HepG2 (cell line): ENCODE results near the gene P2RY11. TPM values are rescaled to one million over a fixed set of nuclear protein-coding genes. Genes with fewer than 3 reads are reported as not detected.

Experiments used
- ATAC-seq: fragments of 200-7000 bp; cut with Tn5 transposase; 3 replicates; pipeline ENCODE4 v1.9.1; 2020; ENCODE audit warnings: mild to moderate bottlenecking, moderate library complexity
- Bru-seq: library from RNA; stranded (reverse); fragments of 400-500 nt; gene quantifications from one replicate; lab custom pipeline; 2021; lab: Mats Ljungman, UMichigan
- BruChase-seq, 2 experiments: library from RNA; stranded (reverse); fragments of 400-500 nt; gene quantifications; one replicate each; lab custom pipeline; 2021; lab: Mats Ljungman, UMichigan
- BruUV-seq: library from RNA; stranded (reverse); fragments of 400-500 nt; replicated peaks from 2 replicates; lab custom pipeline; 2021; lab: Mats Ljungman, UMichigan
- CTCF ChIA-PET: fragments of 300-600 bp; formaldehyde crosslinking; extraction: SDS; loops from one replicate; lab custom pipeline; 2021; ENCODE audit warnings: low total read pairs, inconsistent platforms, low intra/inter-chr PET ratio; lab: Yijun Ruan, JAX
- POLR2A ChIA-PET: fragments of 350-600 bp; sonication (Branson Sonifier 250); formaldehyde crosslinking; loops from one replicate; lab custom pipeline; 2020; ENCODE audit warnings: antibody characterized with exemption, inconsistent platforms; lab: Yijun Ruan, JAX
- DNase-seq: peaks from one replicate; pipeline ENCODE4 v3.0.0-alpha.2; 2015; ENCODE audit warnings: low spot score
- FAIRE-seq: peaks from 3 replicates; lab custom pipeline; 2011; peaks lifted over from hg19 to GRCh38; lab: Jason Lieb, UNC
- H2AFZ ChIP-seq: one replicate; pipeline ENCODE4 v1.6.1; 2011; ENCODE audit warnings: low read length, inconsistent platforms
- H3K27ac ChIP-seq: fragments of 300-600 bp; 3 replicates; pipeline ENCODE4 v1.8.0; 2011; ENCODE audit warnings: mixed run types, mild to moderate bottlenecking, mixed read lengths, low read length, inconsistent platforms; ENCODE audit not compliant: insufficient read depth; ENCODE audit errors: extremely low read length
- H3K27me3 ChIP-seq, 2 experiments: fragments of 200-600 bp in 1 of 2; 2 replicates in 1 of 2; 3 replicates in 1 of 2; pipeline versions ENCODE4 v1.6.0 to v1.8.0; 2011; ENCODE audit warnings: low read length in 2 of 2, mild to moderate bottlenecking in 2 of 2, moderate library complexity in 2 of 2, inconsistent platforms in 1 of 2; ENCODE audit not compliant: insufficient read depth in 2 of 2, control insufficient read depth in 1 of 2
- H3K36me3 ChIP-seq, 2 experiments: fragments of 200-600 bp in 1 of 2; replicated peaks in 1 of 2; 2 replicates in 1 of 2; 3 replicates in 1 of 2; pipeline versions ENCODE4 v1.5.1 to v1.8.0; 2011; ENCODE audit warnings: low read length in 2 of 2, inconsistent platforms in 1 of 2; ENCODE audit not compliant: insufficient read depth in 2 of 2, control insufficient read depth in 1 of 2
- H3K4me1 ChIP-seq: 2 replicates; pipeline ENCODE4 v1.5.1; 2012; ENCODE audit warnings: low read length, inconsistent platforms; ENCODE audit not compliant: insufficient read depth
- H3K4me2 ChIP-seq: 2 replicates; pipeline ENCODE4 v1.6.0; 2011; ENCODE audit warnings: low read depth, low read length, inconsistent platforms
- H3K4me3 ChIP-seq, 3 experiments: fragments of 200-600 bp in 1 of 3; sonication (generic), shearing (Covaris generic) in 1 of 3; replicated peaks in 1 of 3; 2 replicates each; pipeline ENCODE4 v1.5.1; 2011 to 2016; ENCODE audit warnings: low read length in 3 of 3, inconsistent platforms in 2 of 3, low read depth in 2 of 3, mild to moderate bottlenecking in 2 of 3, control low read depth in 1 of 3, mixed read lengths in 1 of 3; ENCODE audit not compliant: insufficient read depth in 1 of 3
- H3K79me2 ChIP-seq: one replicate; pipeline ENCODE4 v1.6.1; 2011; ENCODE audit warnings: low read length, inconsistent platforms; ENCODE audit not compliant: insufficient read depth
- H3K9ac ChIP-seq: 2 replicates; pipeline ENCODE4 v1.6.0; 2011; ENCODE audit warnings: mild to moderate bottlenecking, low read depth, low read length, inconsistent platforms; ENCODE audit not compliant: insufficient read depth
- H3K9me3 ChIP-seq: 2 replicates; pipeline ENCODE4 v1.5.1; 2012; ENCODE audit warnings: mild to moderate bottlenecking, low read length
- H4K20me1 ChIP-seq: 2 replicates; pipeline ENCODE4 v1.6.0; 2011; ENCODE audit warnings: inconsistent platforms, mild to moderate bottlenecking, low read length, moderate library complexity; ENCODE audit not compliant: insufficient read depth
- FOXK2 ChIP-seq: fragments of 450-650 bp; IDR thresholded peaks from 2 replicates; pipeline ENCODE4 v1.6.1; 2016
- MIXL1 ChIP-seq: IDR thresholded peaks from 2 replicates; pipeline ENCODE4 v1.6.1; 2016
- MTA1 ChIP-seq: sonication (generic); formaldehyde crosslinking; IDR thresholded peaks from 2 replicates; pipeline ENCODE4 v1.4.0; 2020; ENCODE audit warnings: missing genetic modification reagents, mild to moderate bottlenecking, borderline replicate concordance
- PAWR ChIP-seq: sonication (generic); formaldehyde crosslinking; IDR thresholded peaks from 2 replicates; pipeline ENCODE4 v1.4.0; 2020; ENCODE audit warnings: missing genetic modification reagents, mild to moderate bottlenecking, borderline replicate concordance
- REPIN1 ChIP-seq: sonication (generic); formaldehyde crosslinking; IDR thresholded peaks from 2 replicates; pipeline ENCODE4 v1.8.0; 2022; ENCODE audit warnings: missing genetic modification reagents, low read depth, mild to moderate bottlenecking, borderline replicate concordance
- RFXANK ChIP-seq: IDR thresholded peaks from 2 replicates; pipeline ENCODE4 v1.6.1; 2016
- SIX1 ChIP-seq: sonication (generic); formaldehyde crosslinking; IDR thresholded peaks from 2 replicates; pipeline ENCODE4 v1.4.0; 2020; ENCODE audit warnings: missing genetic modification reagents, borderline replicate concordance
- ZMYM4 ChIP-seq: sonication (generic); formaldehyde crosslinking; IDR thresholded peaks from 2 replicates; pipeline ENCODE4 v1.8.1; 2023; ENCODE audit warnings: mild to moderate bottlenecking, missing genetic modification reagents
- ZNF207 ChIP-seq: fragments of 450-650 bp; IDR thresholded peaks from 2 replicates; pipeline ENCODE4 v1.6.1; 2016; ENCODE audit warnings: antibody characterized with exemption, borderline replicate concordance
- ZNF496 ChIP-seq: sonication (generic); formaldehyde crosslinking; IDR thresholded peaks from 2 replicates; pipeline ENCODE4 v1.8.1; 2023; ENCODE audit warnings: mild to moderate bottlenecking, moderate library complexity, missing genetic modification reagents; ENCODE audit not compliant: insufficient replicate concordance
- ZNF512B ChIP-seq: sonication (generic); formaldehyde crosslinking; IDR thresholded peaks from 2 replicates; pipeline ENCODE4 v1.5.1; 2020; ENCODE audit warnings: missing genetic modification reagents, mild to moderate bottlenecking, borderline replicate concordance
- WGBS: methylation state at CpG from one replicate; pipeline ENCODE4 v1.1.6; 2017; ENCODE audit warnings: low lambda C conversion rate; 5-methylcytosine and 5-hydroxymethylcytosine counted together
- in situ Hi-C: cut with HindIII; loops from 2 replicates; pipeline ENCODE4 v1.10.0; 2017; ENCODE audit warnings: low pct_unique_long_range_greater_than_20kb; ENCODE audit not compliant: extremely low pct_ligation_motif_present
- intact Hi-C: fragments of 100-400 bp; cut with micrococcal nuclease; formaldehyde crosslinking; loops from one replicate; pipeline ENCODE4 v1.10.0; 2022; ENCODE audit not compliant: unreplicated experiment
- long read RNA-seq, 2 experiments: library from RNA in 1 of 2; library from polyadenylated mRNA in 1 of 2; stranded (forward) in 1 of 2; unstranded in 1 of 2; transcript quantifications; one replicate each; pipeline ENCODE4 v2.0.0, GENCODE V29; 2019 to 2022
- polyA minus RNA-seq, 3 experiments: library from RNA; depleted of rRNA, polyadenylated mRNA; stranded (reverse); fragments of >200 nt; gene quantifications; 2 replicates each; pipeline ENCODE4 v1.2.3, GENCODE V29; 2011; ENCODE audit warnings: low replicate concordance in 1 of 3
- polyA plus RNA-seq, 8 experiments: library from polyadenylated mRNA; depleted of rRNA in 3 of 8; stranded (reverse) in 7 of 8; unstranded in 1 of 8; fragments of >200 nt; fragmentation: Illumina TruSeq in 4 of 8; extraction: Trizol in 4 of 8; gene quantifications; 2 replicates each; pipeline versions ENCODE4 v1.2.1 to v1.2.3, GENCODE V29; 2011 to 2016; ENCODE audit warnings: low read depth in 4 of 8, missing spikeins in 1 of 8, mixed read lengths in 1 of 8; ENCODE audit not compliant: insufficient read depth in 1 of 8
- total RNA-seq, 5 experiments: library from RNA; depleted of rRNA; stranded (reverse); fragments of >200 nt; fragmentation: Illumina TruSeq; extraction: Trizol; gene quantifications; 2 replicates each; pipeline ENCODE4 v1.2.3, GENCODE V29; 2016; ENCODE audit warnings: low read depth in 1 of 5
- TF ChIP-seq, protein P1 (sequence below): sonication (generic); formaldehyde crosslinking; IDR thresholded peaks from 2 replicates; pipeline ENCODE4 v1.5.0; 2020; ENCODE audit warnings: missing genetic modification reagents
- TF ChIP-seq, protein P2 (sequence below): sonication (generic); formaldehyde crosslinking; IDR thresholded peaks from 2 replicates; pipeline ENCODE4 v1.4.0; 2020; ENCODE audit warnings: missing genetic modification reagents, mild to moderate bottlenecking, borderline replicate concordance

Gene P2RY11
- total RNA-seq (2016; rRNA removed; fragmentation: Illumina TruSeq; extraction: Trizol) (1.5 and 4.0 TPM in 2 replicates), polyA plus RNA-seq (2011; rRNA removed) (7.8 and 13.2 TPM in 2 replicates), polyA minus RNA-seq (2011; rRNA and poly(A)+ RNA removed; ENCODE audit: low replicate concordance) (18.1 and 21.5 TPM in 2 replicates), Bru-seq, nascent RNA (percentile 66 among the genes with signal in this experiment), BruChase-seq, experiment 1, labeled RNA remaining after a 6-hour chase (percentile 93 among the genes with signal in this experiment), BruChase-seq, experiment 2, labeled RNA remaining after a 2-hour chase (percentile 86 among the genes with signal in this experiment)
- total RNA-seq (2016; cell fraction: cytosol; rRNA removed; fragmentation: Illumina TruSeq; extraction: Trizol; ENCODE audit: low read depth) = 0.44 and 0.51 TPM in 2 replicates
- total RNA-seq (2016; cell fraction: insoluble cytoplasmic fraction; rRNA removed; fragmentation: Illumina TruSeq; extraction: Trizol) = 1.2 and 3.7 TPM in 2 replicates
- 1.00 and 1.3 TPM in 2 replicates for total RNA-seq (2016; cell fraction: membrane; rRNA removed; fragmentation: Illumina TruSeq; extraction: Trizol)
- 3.5 and 5.0 TPM in 2 replicates for total RNA-seq (2016; cell fraction: nucleus; rRNA removed; fragmentation: Illumina TruSeq; extraction: Trizol)
- polyA plus RNA-seq (2011; cell fraction: cytosol; rRNA removed) = 3.7 and 6.4 TPM in 2 replicates
- 54.8 and 89.7 TPM in 2 replicates for polyA plus RNA-seq (2011; cell fraction: nucleus; rRNA removed)
- polyA plus RNA-seq (2012) = 9.0 and 12.8 TPM in 2 replicates
- 0.51 and 0.64 TPM in 2 replicates for polyA plus RNA-seq (2016; cell fraction: cytosol; fragmentation: Illumina TruSeq; extraction: Trizol; ENCODE audit: low read depth)
- 2.7 and 3.1 TPM in 2 replicates for polyA plus RNA-seq (2016; cell fraction: insoluble cytoplasmic fraction; fragmentation: Illumina TruSeq; extraction: Trizol; ENCODE audit: low read depth)
- 0.66 and 0.74 TPM in 2 replicates for polyA plus RNA-seq (2016; cell fraction: membrane; fragmentation: Illumina TruSeq; extraction: Trizol; ENCODE audit: low read depth)
- polyA plus RNA-seq (2016; cell fraction: nucleus; fragmentation: Illumina TruSeq; extraction: Trizol; ENCODE audit: insufficient read depth, low read depth) = 26.8 and 36.2 TPM in 2 replicates
- polyA minus RNA-seq (2011; cell fraction: cytosol; rRNA and poly(A)+ RNA removed) = 5.4 and 5.5 TPM in 2 replicates
- 8.0 and 12.6 TPM in 2 replicates for polyA minus RNA-seq (2011; cell fraction: nucleus; rRNA and poly(A)+ RNA removed)
- long read RNA-seq, experiment 1, partial matches to known transcripts = 1 of 1 reads
- long read RNA-seq, experiment 1, other reads (novel, unspliced or antisense) = 0 of 1 reads
- long read RNA-seq, experiment 2, partial matches to known transcripts = 0 of 37 reads
- long read RNA-seq, experiment 2, other reads (novel, unspliced or antisense) = 37 of 37 reads

- no peak for DNase-seq
- 96% methylated on average over 8 of the region's 8 CpGs for WGBS
- Histone ChIP-seq H3K4me3 (no peak within 1 kb of the TSS), H3K4me2 (no peak within 1 kb of the TSS), H3K79me2 (peaks cover 19% of the 10 kb centered on the region), H3K4me1 (peaks cover 31% of the 10 kb centered on the region), H2AFZ (no peak within 1 kb of the TSS), H3K36me3 (peaks cover 31 to 61% of the 10 kb centered on the region in 2 experiments), H3K27me3 (no peaks in the 10 kb centered on the region; a peak in 1 of 5 replicates), H3K27ac (no peak within 1 kb of the TSS), H4K20me1 (peaks cover 13% of the 10 kb centered on the region; the same call in 1 of the 2 replicates), H3K9me3 (no peaks in the 10 kb centered on the region), H3K9ac (no peak within 1 kb of the TSS)
- in situ Hi-C loops = no loop called here
- ChIA-PET CTCF (no interaction called here), POLR2A (interaction anchor here (0.6 to 1.3 kb wide), 4 partner anchors 8 to 179 kb away, joined by 3 to 4 read pairs (median 3); partner anchors contain the start of gene ANGPTL6)
- ATAC-seq = no peak
- intact Hi-C loops = no loop called here
- no peak for FAIRE-seq
- no TSS peak for BruUV-seq
- no peak for TF ChIP-seq ZMYM4
- TF ChIP-seq ZNF207 = no peak
- no peak for TF ChIP-seq REPIN1 (CRISPR knock-in tag)
- no peak for TF ChIP-seq ZNF496 (CRISPR knock-in tag)
- TF ChIP-seq PAWR = no peak
- no peak for TF ChIP-seq SIX1 (CRISPR knock-in tag)
- no peak for TF ChIP-seq FOXK2
- TF ChIP-seq, protein P1, sequence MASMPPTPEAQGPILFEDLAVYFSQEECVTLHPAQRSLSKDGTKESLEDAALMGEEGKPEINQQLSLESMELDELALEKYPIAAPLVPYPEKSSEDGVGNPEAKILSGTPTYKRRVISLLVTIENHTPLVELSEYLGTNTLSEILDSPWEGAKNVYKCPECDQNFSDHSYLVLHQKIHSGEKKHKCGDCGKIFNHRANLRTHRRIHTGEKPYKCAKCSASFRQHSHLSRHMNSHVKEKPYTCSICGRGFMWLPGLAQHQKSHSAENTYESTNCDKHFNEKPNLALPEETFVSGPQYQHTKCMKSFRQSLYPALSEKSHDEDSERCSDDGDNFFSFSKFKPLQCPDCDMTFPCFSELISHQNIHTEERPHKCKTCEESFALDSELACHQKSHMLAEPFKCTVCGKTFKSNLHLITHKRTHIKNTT (CRISPR knock-in tag) = no peak
- TF ChIP-seq RFXANK (CRISPR knock-in tag) = no peak
- TF ChIP-seq, protein P2, sequence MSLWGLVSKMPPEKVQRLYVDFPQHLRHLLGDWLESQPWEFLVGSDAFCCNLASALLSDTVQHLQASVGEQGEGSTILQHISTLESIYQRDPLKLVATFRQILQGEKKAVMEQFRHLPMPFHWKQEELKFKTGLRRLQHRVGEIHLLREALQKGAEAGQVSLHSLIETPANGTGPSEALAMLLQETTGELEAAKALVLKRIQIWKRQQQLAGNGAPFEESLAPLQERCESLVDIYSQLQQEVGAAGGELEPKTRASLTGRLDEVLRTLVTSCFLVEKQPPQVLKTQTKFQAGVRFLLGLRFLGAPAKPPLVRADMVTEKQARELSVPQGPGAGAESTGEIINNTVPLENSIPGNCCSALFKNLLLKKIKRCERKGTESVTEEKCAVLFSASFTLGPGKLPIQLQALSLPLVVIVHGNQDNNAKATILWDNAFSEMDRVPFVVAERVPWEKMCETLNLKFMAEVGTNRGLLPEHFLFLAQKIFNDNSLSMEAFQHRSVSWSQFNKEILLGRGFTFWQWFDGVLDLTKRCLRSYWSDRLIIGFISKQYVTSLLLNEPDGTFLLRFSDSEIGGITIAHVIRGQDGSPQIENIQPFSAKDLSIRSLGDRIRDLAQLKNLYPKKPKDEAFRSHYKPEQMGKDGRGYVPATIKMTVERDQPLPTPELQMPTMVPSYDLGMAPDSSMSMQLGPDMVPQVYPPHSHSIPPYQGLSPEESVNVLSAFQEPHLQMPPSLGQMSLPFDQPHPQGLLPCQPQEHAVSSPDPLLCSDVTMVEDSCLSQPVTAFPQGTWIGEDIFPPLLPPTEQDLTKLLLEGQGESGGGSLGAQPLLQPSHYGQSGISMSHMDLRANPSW (CRISPR knock-in tag) = no peak
- TF ChIP-seq ZNF512B (CRISPR knock-in tag) = no peak
- TF ChIP-seq MTA1 (CRISPR knock-in tag) = no peak
- no peak for TF ChIP-seq MIXL1 (CRISPR knock-in tag)
These were observed at the start of gene P2RY11 for GRCh38 chr19:10111405-10111811. Gene P2RY11 (plus strand): TSS chr19:10111693. CDS start chr19:10111722, 29 bp downstream.
